PFSK-1 (cell line): ENCODE measurements around the gene ZNF277.

Experiments
- POLR2AphosphoS5 ChIP-seq: IDR thresholded peaks from 2 replicates; pipeline ENCODE4 v1.6.1; 2012; ENCODE audit warnings: low read depth, mild to moderate bottlenecking, control low read depth, low read length, moderate library complexity
- SIN3A ChIP-seq: IDR thresholded peaks from 2 replicates; pipeline ENCODE4 v1.6.1; 2012; ENCODE audit warnings: mild to moderate bottlenecking, low read length, moderate library complexity, borderline replicate concordance; ENCODE audit not compliant: insufficient read depth

GRCh38 chr7:112338786-112339185 lies 132.3 kb downstream of the ZNF277 start:
- TF ChIP-seq SIN3A: no peak
- no peak for TF ChIP-seq POLR2AphosphoS5
